K562 (cell line): ENCODE data around the gene LSS. TPM values are rescaled to one million over a fixed set of nuclear protein-coding genes. Genes with fewer than 3 reads are reported as not detected.

Source experiments
- CHD1 ChIP-seq: fragments of 200-600 bp; sonication (generic); IDR thresholded peaks from one replicate; pipeline ENCODE4 v1.6.1; 2012; ENCODE audit warnings: mild to moderate bottlenecking, moderate library complexity, low read length, inconsistent platforms
- FOXA1 ChIP-seq: fragments of 450-650 bp; IDR thresholded peaks from 2 replicates; pipeline ENCODE4 v1.6.1; 2016; ENCODE audit warnings: mild to moderate bottlenecking, borderline replicate concordance
- HDAC2 ChIP-seq: fragments of 450-650 bp; IDR thresholded peaks from 2 replicates; pipeline ENCODE4 v1.6.1; 2016; ENCODE audit warnings: mild to moderate bottlenecking
- HDAC3 ChIP-seq: fragments of 450-650 bp; IDR thresholded peaks from 2 replicates; pipeline ENCODE4 v1.6.1; 2018; ENCODE audit warnings: borderline replicate concordance, mild to moderate bottlenecking, moderate library complexity; ENCODE audit not compliant: partially characterized antibody
- KAT2B ChIP-seq: IDR thresholded peaks from one replicate; pipeline ENCODE4 v1.6.1; 2012; ENCODE audit warnings: low read depth, mild to moderate bottlenecking, control low read depth, inconsistent platforms, low read length, moderate library complexity
- LCOR ChIP-seq: sonication (generic); formaldehyde crosslinking; IDR thresholded peaks from 2 replicates; pipeline ENCODE4 v1.8.0; 2022; ENCODE audit warnings: mild to moderate bottlenecking, missing genetic modification reagents
- NFE2 ChIP-seq: IDR thresholded peaks from 2 replicates; pipeline ENCODE4 v1.6.1; 2014; ENCODE audit warnings: antibody characterized with exemption, low read depth
- PML ChIP-seq: IDR thresholded peaks from 2 replicates; pipeline ENCODE4 v1.6.1; 2012; ENCODE audit warnings: low read length, inconsistent platforms
- PPARD ChIP-seq: fragments of 250-450 bp; sonication (Bioruptor Pico); IDR thresholded peaks from 2 replicates; pipeline ENCODE4 v1.8.0; 2022; ENCODE audit warnings: inconsistent platforms, mild to moderate bottlenecking, moderate library complexity
- RBM39 ChIP-seq: fragments of 200-400 bp; formaldehyde crosslinking; optimal IDR thresholded peaks from 2 replicates; pipeline ENCODE3; 2018; ENCODE audit warnings: low read depth, low read length
- SETDB1 ChIP-seq: IDR thresholded peaks from one replicate; pipeline ENCODE4 v1.6.1; 2012; ENCODE audit warnings: low read length, control low read depth, inconsistent platforms
- SMAD2 ChIP-seq: fragments of 150-350 bp; IDR thresholded peaks from 2 replicates; pipeline ENCODE4 v1.6.1; 2014; ENCODE audit warnings: low read depth, mild to moderate bottlenecking, low read length
- SMAD3 ChIP-seq: fragments of 450-650 bp; formaldehyde crosslinking; conservative IDR thresholded peaks from 2 replicates; pipeline ENCODE4 v1.4.0; 2020; ENCODE audit warnings: mild to moderate bottlenecking
- TCF7L2 ChIP-seq: fragments of 150-350 bp; IDR thresholded peaks from 2 replicates; pipeline ENCODE4 v1.6.1; 2016; ENCODE audit warnings: low read depth, mild to moderate bottlenecking, low read length, moderate library complexity
- TRIM28 ChIP-seq: fragments of 450-650 bp; IDR thresholded peaks from 2 replicates; pipeline ENCODE4 v1.6.1; 2017
- ZNF165 ChIP-seq: fragments of 250-450 bp; sonication (Bioruptor Pico); IDR thresholded peaks from 2 replicates; pipeline ENCODE4 v1.4.0; 2020; ENCODE audit warnings: borderline replicate concordance
- ZNF354B ChIP-seq: fragments of 250-450 bp; sonication (Bioruptor Pico); IDR thresholded peaks from 2 replicates; pipeline ENCODE4 v1.4.0; 2020
- ZNF583 ChIP-seq: fragments of 250-450 bp; sonication (Bioruptor Pico); IDR thresholded peaks from 2 replicates; pipeline ENCODE4 v1.4.0; 2020
- ZNF589 ChIP-seq: fragments of 200-800 bp; sonication (Bioruptor generic); IDR thresholded peaks from 2 replicates; pipeline ENCODE4 v1.6.1; 2016; ENCODE audit warnings: low read depth, missing genetic modification characterization, missing compliant biosample characterization
- ZNF766 ChIP-seq: fragments of 200-800 bp; sonication (Bioruptor generic); conservative IDR thresholded peaks from 2 replicates; pipeline ENCODE4 v1.6.1; 2016; ENCODE audit warnings: missing genetic modification characterization, missing compliant biosample characterization
- polyA plus RNA-seq, 8 experiments: library from polyadenylated mRNA; depleted of rRNA in 4 of 8; stranded (reverse) in 5 of 8; unstranded in 3 of 8; fragments of >200 nt; fragmentation: Nextera tagmentation in 2 of 8; fragmentation: Illumina TruSeq in 1 of 8; extraction: Ambion mirVana in 2 of 8; extraction: Trizol in 1 of 8; gene quantifications; 2 replicates each; pipeline versions ENCODE4 v1.2.1 to v1.2.3, GENCODE V29; 2011 to 2014; ENCODE audit warnings: inconsistent platforms in 1 of 8, missing spikeins in 1 of 8
- total RNA-seq, 7 experiments: library from RNA; depleted of rRNA in 6 of 7; stranded (reverse); fragments of >200 nt in 6 of 7; fragmentation: Illumina TruSeq in 2 of 7; extraction: Trizol in 2 of 7; gene quantifications; 2 replicates each; pipeline versions ENCODE4 v1.2.1 to v1.2.3, GENCODE V29; 2011 to 2021; ENCODE audit warnings: low replicate concordance in 1 of 7
- TF ChIP-seq, protein P1 (sequence below), 2 experiments: fragments of 450-650 bp; IDR thresholded peaks; 2 replicates each; pipeline ENCODE4 v1.6.1; 2018; ENCODE audit warnings: mild to moderate bottlenecking in 2 of 2, low read depth in 1 of 2; ENCODE audit not compliant: partially characterized antibody in 2 of 2
- TF ChIP-seq, protein P2 (sequence below): fragments of 250-450 bp; sonication (Bioruptor Pico); IDR thresholded peaks from 2 replicates; pipeline ENCODE4 v1.8.0; 2022; ENCODE audit warnings: moderate library complexity, mild to moderate bottlenecking, inconsistent platforms
- TF ChIP-seq, protein P3 (sequence below): fragments of 450-650 bp; IDR thresholded peaks from 2 replicates; pipeline ENCODE4 v1.6.1; 2014; ENCODE audit warnings: low read depth, mild to moderate bottlenecking, moderate library complexity, borderline replicate concordance

LSS gene
- total and polyA plus RNA-seq, 9 of the 15 experiments (the other 6 are each of a cell fraction or from before 2014, with no cell fraction given): 2.2 to 89.5 (median 37.4) TPM

DNA sequence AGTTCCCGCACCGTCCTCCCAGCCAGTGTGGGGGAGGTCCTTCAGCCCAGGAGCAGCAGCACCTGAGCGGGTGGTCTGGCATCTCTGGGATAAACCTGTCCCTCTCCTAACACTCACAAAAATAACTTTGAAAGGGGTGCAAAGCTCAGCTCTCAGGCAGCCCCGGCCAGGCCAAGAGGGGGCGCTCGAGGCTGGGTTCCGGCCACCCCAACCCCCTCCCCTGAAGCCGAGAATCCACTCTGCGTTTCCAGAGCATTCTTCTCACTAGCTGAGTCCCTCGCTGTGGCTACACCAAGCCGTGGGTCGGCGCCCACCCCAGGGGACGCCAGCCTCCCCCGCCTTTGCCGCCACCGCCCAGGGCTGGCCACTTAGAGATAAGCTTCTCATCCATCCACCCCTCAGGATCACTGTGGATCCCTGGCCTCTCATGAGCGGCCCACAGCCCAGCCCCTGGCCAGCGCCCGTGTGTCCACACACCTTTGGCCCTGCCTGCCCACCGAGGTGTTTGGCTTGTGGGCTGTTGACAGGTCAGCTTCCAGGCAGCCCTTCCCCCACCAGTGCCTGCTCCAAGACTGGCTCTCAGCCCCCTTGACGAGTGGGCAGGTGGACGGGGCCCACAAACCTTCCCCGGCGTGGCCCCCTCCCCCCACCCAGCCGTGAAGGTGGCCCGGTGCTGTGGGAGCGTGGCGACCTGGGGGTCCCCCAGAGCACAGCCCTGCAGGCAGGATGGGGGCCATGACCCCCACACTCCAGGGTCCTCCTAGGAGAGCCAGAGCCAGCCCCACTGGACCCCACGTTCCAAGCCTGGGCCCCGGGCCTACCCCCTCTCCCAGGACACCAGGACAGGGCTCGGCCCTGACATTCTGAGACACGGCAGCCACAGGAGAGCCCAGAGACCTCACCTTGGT is 75.1 kb downstream of the LSS start (continued):
- TF ChIP-seq KAT2B (no peak), CHD1 (no peak), SETDB1 (no peak), SMAD2 (no peak), ZNF354B (CRISPR knock-in tag) (no peak), NFE2 (no peak; the same call in 1 of the 2 replicates), LCOR (CRISPR knock-in tag) (0 out of 2 replicates have a peak, but pooled peaks have one; percentile 29), RBM39 (no peak), PPARD (CRISPR knock-in tag) (no peak), SMAD3 (CRISPR knock-in tag) (no peak), HDAC2 (peak; percentile 56; the same call in 1 of the 2 replicates), FOXA1 (no peak), ZNF583 (CRISPR knock-in tag) (no peak), ZNF165 (CRISPR knock-in tag) (no peak), TRIM28 (no peak), TCF7L2 (no peak), ZNF766 (0 out of 2 replicates have a peak, but pooled peaks have one; percentile 47), ZNF589 (CRISPR knock-in tag) (0 out of 2 replicates have a peak, but pooled peaks have one; percentile 24), PML (peak; percentile 71), HDAC3 (no peak)
- TF ChIP-seq, protein P1, sequence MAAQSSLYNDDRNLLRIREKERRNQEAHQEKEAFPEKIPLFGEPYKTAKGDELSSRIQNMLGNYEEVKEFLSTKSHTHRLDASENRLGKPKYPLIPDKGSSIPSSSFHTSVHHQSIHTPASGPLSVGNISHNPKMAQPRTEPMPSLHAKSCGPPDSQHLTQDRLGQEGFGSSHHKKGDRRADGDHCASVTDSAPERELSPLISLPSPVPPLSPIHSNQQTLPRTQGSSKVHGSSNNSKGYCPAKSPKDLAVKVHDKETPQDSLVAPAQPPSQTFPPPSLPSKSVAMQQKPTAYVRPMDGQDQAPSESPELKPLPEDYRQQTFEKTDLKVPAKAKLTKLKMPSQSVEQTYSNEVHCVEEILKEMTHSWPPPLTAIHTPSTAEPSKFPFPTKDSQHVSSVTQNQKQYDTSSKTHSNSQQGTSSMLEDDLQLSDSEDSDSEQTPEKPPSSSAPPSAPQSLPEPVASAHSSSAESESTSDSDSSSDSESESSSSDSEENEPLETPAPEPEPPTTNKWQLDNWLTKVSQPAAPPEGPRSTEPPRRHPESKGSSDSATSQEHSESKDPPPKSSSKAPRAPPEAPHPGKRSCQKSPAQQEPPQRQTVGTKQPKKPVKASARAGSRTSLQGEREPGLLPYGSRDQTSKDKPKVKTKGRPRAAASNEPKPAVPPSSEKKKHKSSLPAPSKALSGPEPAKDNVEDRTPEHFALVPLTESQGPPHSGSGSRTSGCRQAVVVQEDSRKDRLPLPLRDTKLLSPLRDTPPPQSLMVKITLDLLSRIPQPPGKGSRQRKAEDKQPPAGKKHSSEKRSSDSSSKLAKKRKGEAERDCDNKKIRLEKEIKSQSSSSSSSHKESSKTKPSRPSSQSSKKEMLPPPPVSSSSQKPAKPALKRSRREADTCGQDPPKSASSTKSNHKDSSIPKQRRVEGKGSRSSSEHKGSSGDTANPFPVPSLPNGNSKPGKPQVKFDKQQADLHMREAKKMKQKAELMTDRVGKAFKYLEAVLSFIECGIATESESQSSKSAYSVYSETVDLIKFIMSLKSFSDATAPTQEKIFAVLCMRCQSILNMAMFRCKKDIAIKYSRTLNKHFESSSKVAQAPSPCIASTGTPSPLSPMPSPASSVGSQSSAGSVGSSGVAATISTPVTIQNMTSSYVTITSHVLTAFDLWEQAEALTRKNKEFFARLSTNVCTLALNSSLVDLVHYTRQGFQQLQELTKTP (IDR thresholded peaks at IDR 0.05; ENCODE audit: low read depth in 1 of 2, partially characterized antibody in 2 of 2): no peak
- TF ChIP-seq, protein P2, sequence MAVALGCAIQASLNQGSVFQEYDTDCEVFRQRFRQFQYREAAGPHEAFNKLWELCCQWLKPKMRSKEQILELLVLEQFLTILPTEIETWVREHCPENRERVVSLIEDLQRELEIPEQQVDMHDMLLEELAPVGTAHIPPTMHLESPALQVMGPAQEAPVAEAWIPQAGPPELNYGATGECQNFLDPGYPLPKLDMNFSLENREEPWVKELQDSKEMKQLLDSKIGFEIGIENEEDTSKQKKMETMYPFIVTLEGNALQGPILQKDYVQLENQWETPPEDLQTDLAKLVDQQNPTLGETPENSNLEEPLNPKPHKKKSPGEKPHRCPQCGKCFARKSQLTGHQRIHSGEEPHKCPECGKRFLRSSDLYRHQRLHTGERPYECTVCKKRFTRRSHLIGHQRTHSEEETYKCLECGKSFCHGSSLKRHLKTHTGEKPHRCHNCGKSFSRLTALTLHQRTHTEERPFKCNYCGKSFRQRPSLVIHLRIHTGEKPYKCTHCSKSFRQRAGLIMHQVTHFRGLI: no peak
- TF ChIP-seq, protein P3, sequence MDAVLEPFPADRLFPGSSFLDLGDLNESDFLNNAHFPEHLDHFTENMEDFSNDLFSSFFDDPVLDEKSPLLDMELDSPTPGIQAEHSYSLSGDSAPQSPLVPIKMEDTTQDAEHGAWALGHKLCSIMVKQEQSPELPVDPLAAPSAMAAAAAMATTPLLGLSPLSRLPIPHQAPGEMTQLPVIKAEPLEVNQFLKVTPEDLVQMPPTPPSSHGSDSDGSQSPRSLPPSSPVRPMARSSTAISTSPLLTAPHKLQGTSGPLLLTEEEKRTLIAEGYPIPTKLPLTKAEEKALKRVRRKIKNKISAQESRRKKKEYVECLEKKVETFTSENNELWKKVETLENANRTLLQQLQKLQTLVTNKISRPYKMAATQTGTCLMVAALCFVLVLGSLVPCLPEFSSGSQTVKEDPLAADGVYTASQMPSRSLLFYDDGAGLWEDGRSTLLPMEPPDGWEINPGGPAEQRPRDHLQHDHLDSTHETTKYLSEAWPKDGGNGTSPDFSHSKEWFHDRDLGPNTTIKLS: no peak
